Measurements from ENCODE around the gene PTPN1. TPM values are rescaled to one million over a fixed set of nuclear protein-coding genes. Genes with fewer than 3 reads are reported as not detected.

Gene PTPN1
- total and polyA plus RNA-seq, 10 of the 15 experiments (the other 5 are each of a cell fraction or from before 2014, with no cell fraction given), result 15.9 to 74.7 (median 43.9) TPM

DNA sequence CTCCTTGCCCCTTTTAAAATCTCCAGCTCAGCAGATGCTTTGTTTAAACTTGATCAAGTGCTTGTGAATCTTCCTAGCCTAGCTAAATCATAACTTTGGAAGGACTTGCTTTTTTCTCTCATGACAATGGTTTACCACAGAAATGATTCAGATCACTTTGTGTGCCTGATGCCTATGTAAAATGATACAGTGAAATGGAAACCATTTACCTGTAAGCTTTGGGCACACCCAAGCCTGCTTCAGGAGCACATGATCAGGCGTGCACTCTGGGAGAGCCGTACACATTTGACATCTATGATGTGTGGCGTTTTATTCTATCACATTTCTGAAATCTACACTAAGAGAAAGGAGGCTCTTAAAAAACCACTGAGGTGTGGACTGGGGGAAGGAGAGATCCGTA lies 41.1 kb downstream of the PTPN1 start:
- CTCF ChIA-PET, result interaction anchor here (0.6 to 3.7 kb wide), 10 partner anchors 8 to 486 kb away, joined by 3 to 14 read pairs (median 4); partner anchors contain the start of gene PTPN1
- H3K4me3 ChIP-seq, result no peak overlapping the region
- in situ Hi-C loops (cut with MboI), result no loop called here

GRCh38 chr20:50552979-50553378 lies 42.8 kb downstream of the PTPN1 start:
- intact Hi-C loops (cut with micrococcal nuclease; ENCODE audit: unreplicated experiment) (no loop called here), in situ Hi-C loops (cut with MboI) (no loop called here)
- Histone ChIP-seq H3K36me3 (ENCODE audit: control insufficient read depth in 2 of 2, insufficient read depth in 2 of 2, low read length in 1 of 2) (peaks cover 6 to 9% of the 10 kb centered on the region in 2 experiments), H3K4me3 (no peak overlapping the region), H3K4me1 (ENCODE audit: control insufficient read depth, insufficient read depth, low read length) (peaks cover 20% of the 10 kb centered on the region), H2AFZ (ENCODE audit: control insufficient read depth, low read depth, low read length) (no peak overlapping the region), H3K27ac (ENCODE audit: control insufficient read depth, insufficient read depth) (no peak overlapping the region), H3K79me2 (ENCODE audit: control insufficient read depth, insufficient read depth, low read length) (peaks cover 77% of the 10 kb centered on the region), H3K9me3 (replicated peaks; ENCODE audit: control insufficient read depth, insufficient read depth, low read length) (peaks cover 9% of the 10 kb centered on the region; the same call in 2 of the 3 replicates), H4K20me1 (ENCODE audit: control insufficient read depth, insufficient read depth) (no peaks in the 10 kb centered on the region), H3K4me2 (ENCODE audit: control insufficient read depth, insufficient read depth) (no peak overlapping the region), H3K27me3 (replicated peaks in 1 of 2; ENCODE audit: control insufficient read depth in 2 of 2, insufficient read depth in 2 of 2, low read length in 1 of 2) (no peaks in the 10 kb centered on the region), H3K9ac (ENCODE audit: control insufficient read depth, insufficient read depth, low read length) (no peak overlapping the region)
- CTCF ChIA-PET, result interaction anchor here (1.0 to 2.0 kb wide), 4 partner anchors 11 to 48 kb away, joined by 3 to 7 read pairs (median 4); no protein-coding TSS in a partner anchor
- ATAC-seq (no peak), DNase-seq (ENCODE audit: low read depth, low spot score) (no peak), FAIRE-seq (no peak)
- POLR2A ChIA-PET, result interaction anchor here (1.1 kb wide), 1 partner anchor 10 kb away, joined by 3 read pairs; no protein-coding TSS in a partner anchor
- 52% methylated on average over 3 of the region's 3 CpGs for WGBS (ENCODE audit: insufficient coverage, insufficient replicate concordance, low lambda C conversion rate, missing lambda C conversion rate)
- SMC1A ChIA-PET (ENCODE audit: uncharacterized antibody, unreplicated experiment), result interaction anchor here (0.6 to 95.1 kb wide), 3 partner anchors 7 to 735 kb away, joined by 3 to 2799 read pairs (median 2799); partner anchors contain the start of gene PTPN1
- RAD21 ChIA-PET (ENCODE audit: unreplicated experiment), result interaction anchor here (1.1 to 1.7 kb wide), 3 partner anchors 8 to 49 kb away, joined by 3 to 9 read pairs (median 3); no protein-coding TSS in a partner anchor
- BruUV-seq (replicated peaks), result no TSS peak
- TF ChIP-seq PBX3 (IDR thresholded peaks at IDR 0.05; ENCODE audit: insufficient replicate concordance, low read depth, low read length), result no peak
- TF ChIP-seq BMI1 (IDR thresholded peaks at IDR 0.05; ENCODE audit: borderline replicate concordance), result no peak
- no peak for TF ChIP-seq CHD4 (IDR thresholded peaks at IDR 0.05)
- no peak for TF ChIP-seq CEBPZ (IDR thresholded peaks at IDR 0.05; ENCODE audit: low read depth, low read length)
- no peak for TF ChIP-seq NFYA (IDR thresholded peaks at IDR 0.05; ENCODE audit: borderline replicate concordance, low read depth, low read length)
- no peak for TF ChIP-seq FOXK2 (IDR thresholded peaks at IDR 0.05)
- TF ChIP-seq CHD1 (IDR thresholded peaks at IDR 0.05; ENCODE audit: low read depth, low read length), result no peak
- TF ChIP-seq, protein P1, sequence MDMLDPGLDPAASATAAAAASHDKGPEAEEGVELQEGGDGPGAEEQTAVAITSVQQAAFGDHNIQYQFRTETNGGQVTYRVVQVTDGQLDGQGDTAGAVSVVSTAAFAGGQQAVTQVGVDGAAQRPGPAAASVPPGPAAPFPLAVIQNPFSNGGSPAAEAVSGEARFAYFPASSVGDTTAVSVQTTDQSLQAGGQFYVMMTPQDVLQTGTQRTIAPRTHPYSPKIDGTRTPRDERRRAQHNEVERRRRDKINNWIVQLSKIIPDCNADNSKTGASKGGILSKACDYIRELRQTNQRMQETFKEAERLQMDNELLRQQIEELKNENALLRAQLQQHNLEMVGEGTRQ (IDR thresholded peaks at IDR 0.05; ENCODE audit: borderline replicate concordance, low read depth, low read length), result no peak
- TF ChIP-seq ZSCAN29 (IDR thresholded peaks at IDR 0.05), result no peak

More for the DNA sequence above, 41.1 kb downstream of the PTPN1 start:
- no peaks in the 10 kb centered on the region for H4K20me1 ChIP-seq (ENCODE audit: control insufficient read depth, insufficient read depth)
- H3K27ac ChIP-seq (ENCODE audit: control insufficient read depth, insufficient read depth), result 0 out of 2 replicates have a peak overlapping the region, but pooled peaks have one; percentile 10
- ATAC-seq (peak; percentile 33), FAIRE-seq (no peak), DNase-seq (ENCODE audit: low read depth, low spot score) (no peak)
- peak overlapping the region; percentile 23; the same call in 1 of the 2 replicates for H3K4me2 ChIP-seq (ENCODE audit: control insufficient read depth, insufficient read depth)
- TF ChIP-seq POU2F2 (IDR thresholded peaks at IDR 0.05; ENCODE audit: borderline replicate concordance, low read depth, low read length), result no peak
- TF ChIP-seq RUNX3 (IDR thresholded peaks at IDR 0.05; ENCODE audit: low read length), result peak; percentile 57; the same call in 1 of the 2 replicates
- 23% methylated on average over 4 of the region's 4 CpGs for WGBS (ENCODE audit: insufficient coverage, insufficient replicate concordance, low lambda C conversion rate, missing lambda C conversion rate)
- intact Hi-C loops (cut with micrococcal nuclease; ENCODE audit: unreplicated experiment), result no loop called here
- RAD21 ChIA-PET (ENCODE audit: unreplicated experiment), result interaction anchor here (12.3 kb wide), 1 partner anchor 36 kb away, joined by 167 read pairs; the partner anchor contains the start of gene PTPN1
- no peak overlapping the region for H3K9ac ChIP-seq (ENCODE audit: control insufficient read depth, insufficient read depth, low read length)
- POLR2A ChIA-PET, result interaction anchor here (0.9 to 1.7 kb wide), 6 partner anchors 10 to 41 kb away, joined by 3 to 5 read pairs (median 4); partner anchors contain the start of gene PTPN1
- H3K79me2 ChIP-seq (ENCODE audit: control insufficient read depth, insufficient read depth, low read length), result peaks cover 83% of the 10 kb centered on the region
- H3K9me3 ChIP-seq (replicated peaks; ENCODE audit: control insufficient read depth, insufficient read depth, low read length), result peaks cover 9% of the 10 kb centered on the region; the same call in 2 of the 3 replicates
- no TSS peak for BruUV-seq (replicated peaks)
- H3K27me3 ChIP-seq (replicated peaks in 1 of 2; ENCODE audit: control insufficient read depth in 2 of 2, insufficient read depth in 2 of 2, low read length in 1 of 2), result no peaks in the 10 kb centered on the region
- peaks cover under 1 to 4% of the 10 kb centered on the region in 2 experiments; a peak in 3 of 4 replicates for H3K36me3 ChIP-seq (ENCODE audit: control insufficient read depth in 2 of 2, insufficient read depth in 2 of 2, low read length in 1 of 2)
- H2AFZ ChIP-seq (ENCODE audit: control insufficient read depth, low read depth, low read length), result no peak overlapping the region
- SMC1A ChIA-PET (ENCODE audit: uncharacterized antibody, unreplicated experiment), result interaction anchor here (73.1 to 95.1 kb wide), 2 partner anchors 5 to 42 kb away, joined by 2799 read pairs; partner anchors contain the start of gene PTPN1
- H3K4me1 ChIP-seq (ENCODE audit: control insufficient read depth, insufficient read depth, low read length), result peaks cover 29% of the 10 kb centered on the region

Measured in GM12878 (cell line).